Stimulated activated CD8-positive, alpha-beta memory T cell treated with anti-CD3 and anti-CD28 coated beads, Interleukin-12 subunit alpha, Interleukin-12 subunit beta, amount 100 ng/mL, for 24 hours (primary cell): ENCODE measurements around the gene TTLL11.

Experiments used
- DNase-seq: peaks from one replicate; pipeline ENCODE4 v3.0.0-alpha.2; 2020; ENCODE audit errors: extremely low read depth

Gene TTLL11

GRCh38 chr9:121855476-121855875, 237.6 kb downstream of the TTLL11 start:
- no peak for DNase-seq

- no peak for DNase-seq
Measured at GRCh38 chr9:121853617-121854395, 239.3 kb downstream of the TTLL11 start.

GRCh38 chr9:121852651-121853616, 240.2 kb downstream of the TTLL11 start:
- no peak for DNase-seq

- DNase-seq: no peak
Measured at GRCh38 chr9:121852241-121852640, 240.9 kb downstream of the TTLL11 start.

- DNase-seq: no peak
Measured at GRCh38 chr9:121851641-121852091, 241.4 kb downstream of the TTLL11 start.

- DNase-seq: no peak
Measured at GRCh38 chr9:121850366-121850765, 242.7 kb downstream of the TTLL11 start.

GRCh38 chr9:121849554-121849953, 243.6 kb downstream of the TTLL11 start:
- DNase-seq: no peak

- no peak for DNase-seq
Measured at GRCh38 chr9:121844562-121844961, 248.5 kb downstream of the TTLL11 start.

GRCh38 chr9:121844098-121844497, 249.0 kb downstream of the TTLL11 start:
- DNase-seq: no peak

GRCh38 chr9:121842612-121842978, 250.5 kb downstream of the TTLL11 start:
- no peak for DNase-seq

GRCh38 chr9:121841771-121842611, 251.1 kb downstream of the TTLL11 start:
- no peak for DNase-seq

- no peak for DNase-seq
Measured at GRCh38 chr9:121840838-121841760, 252.0 kb downstream of the TTLL11 start.

GRCh38 chr9:121839726-121840500, 253.2 kb downstream of the TTLL11 start:
- DNase-seq: no peak

- DNase-seq: no peak
Measured at GRCh38 chr9:121838746-121839669, 254.1 kb downstream of the TTLL11 start.

GRCh38 chr9:121837113-121837961, 255.8 kb downstream of the TTLL11 start:
- DNase-seq: no peak

GRCh38 chr9:121836366-121836885, 256.7 kb downstream of the TTLL11 start:
- DNase-seq: no peak

- DNase-seq: no peak
Measured at GRCh38 chr9:121835587-121836365, 257.3 kb downstream of the TTLL11 start.
